Transverse colon (tissue), 4 donors: ENCODE results near the gene MT1A. TPM values are rescaled to one million over a fixed set of nuclear protein-coding genes. Genes with fewer than 3 reads are reported as not detected.

ENCODE experiments used
- DNase-seq: peaks from one replicate; pipeline ENCODE4 v3.0.0-alpha.2; 2019
- H3K27ac ChIP-seq, 4 donors: fragments of 200-600 bp; sonication (generic); 2 replicates each; pipeline ENCODE4 v1.5.1; 2016 to 2018; ENCODE audit warnings: inconsistent platforms in 4 of 4
- H3K27me3 ChIP-seq: fragments of 200-600 bp; sonication (generic); 2 replicates; pipeline ENCODE4 v1.5.1; 2017; ENCODE audit warnings: inconsistent platforms
- H3K36me3 ChIP-seq, 4 donors: fragments of 200-600 bp; sonication (generic); 2 replicates each; pipeline ENCODE4 v1.5.1; 2017 to 2019; ENCODE audit warnings: inconsistent platforms in 4 of 4
- H3K4me1 ChIP-seq, 4 donors: fragments of 200-600 bp; sonication (generic); 2 replicates each; pipeline ENCODE4 v1.5.1; 2017 to 2020; ENCODE audit warnings: inconsistent platforms in 4 of 4
- H3K4me3 ChIP-seq, 4 donors: fragments of 200-600 bp; sonication (generic); 1 replicate in 1 of 4; 2 replicates in 3 of 4; pipeline versions ENCODE4 v1.5.1 to v1.6.1; 2017 to 2019; ENCODE audit warnings: inconsistent platforms in 4 of 4
- H3K9me3 ChIP-seq, 2 donors: fragments of 200-600 bp; sonication (generic); 2 replicates each; pipeline ENCODE4 v1.5.1; 2017 to 2019; ENCODE audit warnings: inconsistent platforms in 2 of 2
- CTCF ChIP-seq, 5 experiments: fragments of 200-600 bp in 3 of 5; fragments of 450-650 bp in 2 of 5; sonication (generic) in 3 of 5; IDR thresholded peaks; 1 replicate in 2 of 5; 2 replicates in 3 of 5; pipeline ENCODE4 v1.5.1; 2016 to 2017; ENCODE audit warnings: antibody characterized with exemption in 5 of 5, inconsistent platforms in 3 of 5, mild to moderate bottlenecking in 2 of 5, moderate library complexity in 1 of 5
- EP300 ChIP-seq: sonication (generic); formaldehyde crosslinking; IDR thresholded peaks from one replicate; pipeline ENCODE4 v1.6.1; 2017; ENCODE audit warnings: antibody characterized with exemption, low read depth
- POLR2A ChIP-seq: fragments of 450-650 bp; IDR thresholded peaks from one replicate; pipeline ENCODE4 v1.6.1; 2016; ENCODE audit warnings: antibody characterized with exemption, mild to moderate bottlenecking, moderate library complexity
- POLR2AphosphoS5 ChIP-seq, 3 donors: sonication (generic); formaldehyde crosslinking; IDR thresholded peaks; one replicate each; pipeline ENCODE4 v1.6.1; 2016; ENCODE audit warnings: antibody characterized with exemption in 3 of 3
- WGBS, 2 donors: methylation state at CpG; one replicate each; pipeline ENCODE4 v1.1.5; 2018; ENCODE audit warnings: low coverage in 1 of 2; 5-methylcytosine and 5-hydroxymethylcytosine counted together
- in situ Hi-C, 4 donors: fragments of 200-750 bp; cut with MboI; loops; one replicate each; pipeline versions ENCODE4 v1.15.0 to v1.15.1; 2017; ENCODE audit warnings: low sequenced_read_pairs in 3 of 4, low pct_ligation_motif_present in 1 of 4, low pct_unique_long_range_greater_than_20kb in 1 of 4
- intact Hi-C: fragments of 100-400 bp; cut with DNase I; formaldehyde crosslinking; loops from one replicate; pipeline ENCODE4 v1.15.1; 2023; ENCODE audit warnings: low total_unique reads
- total RNA-seq, 4 donors: library from RNA; depleted of rRNA; stranded (reverse); fragments of >200 nt; gene quantifications; one replicate each; pipeline ENCODE4 v1.1.0, GENCODE V29; 2016

Gene MT1A
- total RNA-seq, 4 donors from 2014 or later: 4.4 to 35.2 (median 4.9) TPM; not detected in 1

GRCh38 chr16:56634715-56635440 is 3.6 kb upstream of the MT1A start:
- Histone ChIP-seq H3K9me3 (no peaks in the 10 kb centered on the region), H3K4me1 (peaks cover 14 to 44% (median 29%) of the 10 kb centered on the region in 4 donors), H3K36me3 (no peaks in the 10 kb centered on the region), H3K27me3 (peaks cover 81% of the 10 kb centered on the region), H3K27ac (no peak overlapping the region), H3K4me3 (peak overlapping the region in 1 of 4 donors; percentile 27)
- intact Hi-C loops (no loop called here), in situ Hi-C loops (no loop called here)
- no peak for DNase-seq
- TF ChIP-seq CTCF (IDR thresholded peaks at IDR 0.05) (no peak), EP300 (no peak), POLR2AphosphoS5 (IDR thresholded peaks at IDR 0.05) (no peak), POLR2A (no peak)
- WGBS, 2 donors: 43 to 62% methylated on average over 7 to 45 of the region's 47 CpGs

GRCh38 chr16:56635441-56635967 is 3.0 kb upstream of the MT1A start:
- intact Hi-C loops: no loop called here
- no peak for DNase-seq
- TF ChIP-seq CTCF (IDR thresholded peaks at IDR 0.05) (no peak), POLR2AphosphoS5 (IDR thresholded peaks at IDR 0.05) (no peak)
- Histone ChIP-seq H3K27ac (no peak overlapping the region), H3K4me3 (peak overlapping the region in 1 of 4 donors; percentile 27), H3K9me3 (no peaks in the 10 kb centered on the region), H3K36me3 (no peaks in the 10 kb centered on the region), H3K27me3 (peaks cover 84% of the 10 kb centered on the region), H3K4me1 (peaks cover 14 to 44% (median 29%) of the 10 kb centered on the region in 4 donors)
- WGBS, 2 donors: 28 to 57% methylated on average over 7 to 40 of the region's 40 CpGs
- in situ Hi-C loops: no loop called here

GRCh38 chr16:56636616-56637413 is 1.7 kb upstream of the MT1A start:
- no peak for DNase-seq
- Histone ChIP-seq H3K4me3 (no peak overlapping the region), H3K27me3 (peaks cover 84% of the 10 kb centered on the region), H3K27ac (no peak overlapping the region), H3K9me3 (no peaks in the 10 kb centered on the region), H3K36me3 (no peaks in the 10 kb centered on the region), H3K4me1 (peaks cover 14 to 42% (median 28%) of the 10 kb centered on the region in 4 donors)
- WGBS, 2 donors: 47 to 57% methylated on average over 3 to 9 of the region's 9 CpGs
- intact Hi-C loops (no loop called here), in situ Hi-C loops (no loop called here)
- TF ChIP-seq POLR2A (no peak), POLR2AphosphoS5 (IDR thresholded peaks at IDR 0.05) (no peak), CTCF (IDR thresholded peaks at IDR 0.05) (no peak), EP300 (no peak)

- Histone ChIP-seq H3K4me1 (peaks cover 18 to 42% (median 31%) of the 10 kb centered on the region in 4 donors), H3K27me3 (peaks cover 72% of the 10 kb centered on the region), H3K36me3 (no peaks in the 10 kb centered on the region), H3K27ac (peak overlapping the region in 1 of 4 donors; percentile 21), H3K4me3 (no peak overlapping the region), H3K9me3 (no peaks in the 10 kb centered on the region)
- intact Hi-C loops: no loop called here
- 57% methylated on average over 1 of the region's 1 CpG; no CpG with 5 or more reads in 1 of the 2 donors for WGBS, 2 donors
- in situ Hi-C loops: no loop called here
- no peak for DNase-seq
- TF ChIP-seq POLR2AphosphoS5 (IDR thresholded peaks at IDR 0.05) (no peak), EP300 (no peak), POLR2A (no peak), CTCF (IDR thresholded peaks at IDR 0.05) (no peak)
Measured at GRCh38 chr16:56639045-56639444, 579 bp downstream of the MT1A start.
